ENCODE data around the gene DCUN1D4.

DCUN1D4 gene

GRCh38 chr4:51842554-51843308 is at the start of gene DCUN1D4:
DCUN1D4 (plus strand) TSS chr4:51843153; CDS start chr4:51843243, 90 bp downstream.
- DNase-seq (ENCODE audit: insufficient read length, low spot score): peak; percentile 98
- FAIRE-seq: peak; percentile 86

- DNase-seq (ENCODE audit: insufficient read length, low spot score): no peak
- no peak for FAIRE-seq
Measured at GRCh38 chr4:51820443-51821234, 22.3 kb upstream of the DCUN1D4 start.

- no peak for DNase-seq (ENCODE audit: insufficient read length, low spot score)
- FAIRE-seq: no peak
Measured at GRCh38 chr4:51825341-51825740, 17.6 kb upstream of the DCUN1D4 start.

GRCh38 chr4:51830156-51830720 is 12.7 kb upstream of the DCUN1D4 start:
- FAIRE-seq (no peak), DNase-seq (ENCODE audit: insufficient read length, low spot score) (no peak)

GRCh38 chr4:51831133-51831532 is 11.8 kb upstream of the DCUN1D4 start:
- DNase-seq (ENCODE audit: insufficient read length, low spot score) (no peak), FAIRE-seq (no peak)

DNA sequence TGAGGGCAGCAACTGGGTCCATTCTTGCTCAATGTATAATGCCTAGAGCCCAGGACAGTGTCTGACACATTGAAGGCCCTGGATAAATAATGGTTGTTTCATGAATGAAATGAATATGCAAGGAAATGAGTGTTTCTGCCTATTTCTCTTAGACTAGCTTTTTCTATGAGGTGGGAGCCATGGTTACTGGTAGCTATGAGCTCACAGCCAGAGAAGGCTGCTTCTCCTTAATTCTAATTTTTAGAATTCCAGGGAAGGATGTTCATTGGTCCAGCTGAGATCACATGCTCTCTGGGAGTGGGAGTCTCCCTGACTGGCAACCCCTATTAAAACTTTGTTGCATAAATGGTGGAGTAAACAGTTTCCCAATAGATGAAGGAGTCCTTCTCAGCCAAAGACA is 9.7 kb upstream of the DCUN1D4 start:
- FAIRE-seq: no peak
- no peak for DNase-seq (ENCODE audit: insufficient read length, low spot score)

GRCh38 chr4:51835079-51835478 is 7.9 kb upstream of the DCUN1D4 start:
- FAIRE-seq (no peak), DNase-seq (ENCODE audit: insufficient read length, low spot score) (no peak)

DNA sequence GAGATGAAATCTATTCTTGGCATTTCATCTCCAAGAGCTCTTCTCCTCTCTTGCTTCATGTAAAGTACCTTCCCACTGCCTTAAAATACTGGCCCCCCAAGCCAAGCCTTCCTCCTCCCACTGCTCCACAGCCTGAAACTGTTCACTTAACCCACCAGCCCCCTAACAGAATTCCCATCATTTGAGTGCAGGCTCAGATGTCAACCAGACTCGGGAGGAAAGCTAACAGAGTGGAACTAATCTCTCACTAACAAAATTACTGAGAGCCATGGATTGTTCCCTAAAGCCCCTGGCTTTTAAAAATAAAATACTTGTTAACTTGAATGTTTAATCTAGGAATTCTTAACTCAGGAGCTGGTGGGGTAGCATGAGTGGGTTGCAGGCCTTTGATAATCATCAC is 7.1 kb upstream of the DCUN1D4 start:
- FAIRE-seq (no peak), DNase-seq (ENCODE audit: insufficient read length, low spot score) (no peak)

GRCh38 chr4:51836549-51836948 is 6.4 kb upstream of the DCUN1D4 start:
- FAIRE-seq (no peak), DNase-seq (ENCODE audit: insufficient read length, low spot score) (no peak)

GRCh38 chr4:51840781-51841180 is 2.2 kb upstream of the DCUN1D4 start:
- no peak for FAIRE-seq

DNA sequence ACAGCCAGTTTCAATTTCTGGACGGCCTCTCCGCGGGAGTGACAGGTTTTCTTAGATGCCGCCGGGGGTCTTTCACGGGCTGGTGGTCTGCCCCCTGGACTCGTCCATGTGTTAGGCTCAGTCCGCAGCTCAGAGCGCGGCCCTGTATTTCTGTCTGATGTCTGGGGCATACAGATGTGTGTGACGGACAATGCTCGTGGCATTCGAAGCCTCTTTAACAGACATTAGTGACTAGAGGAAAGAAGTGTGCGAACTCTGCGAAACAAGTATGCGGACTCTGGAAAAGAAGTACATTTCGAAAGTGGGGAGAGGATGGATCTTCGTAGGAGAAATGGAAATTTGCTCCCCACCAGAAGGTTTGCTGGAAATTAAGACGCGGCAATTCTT is 793 bp upstream of the DCUN1D4 start:
- no peak for DNase-seq (ENCODE audit: insufficient read length, low spot score)
- FAIRE-seq: no peak

More at GRCh38 chr4:51840781-51841180, 2.2 kb upstream of the DCUN1D4 start:
- DNase-seq (ENCODE audit: insufficient read length, low spot score): no peak

- FAIRE-seq: no peak
- peak; percentile 15 for DNase-seq (ENCODE audit: insufficient read length, low spot score)
Measured at GRCh38 chr4:51843309-51844152, 578 bp downstream of the DCUN1D4 start.

- DNase-seq (ENCODE audit: insufficient read length, low spot score) (peak; percentile 67), FAIRE-seq (peak; percentile 68)
Measured at GRCh38 chr4:51844153-51845054, 1.5 kb downstream of the DCUN1D4 start.

DNA sequence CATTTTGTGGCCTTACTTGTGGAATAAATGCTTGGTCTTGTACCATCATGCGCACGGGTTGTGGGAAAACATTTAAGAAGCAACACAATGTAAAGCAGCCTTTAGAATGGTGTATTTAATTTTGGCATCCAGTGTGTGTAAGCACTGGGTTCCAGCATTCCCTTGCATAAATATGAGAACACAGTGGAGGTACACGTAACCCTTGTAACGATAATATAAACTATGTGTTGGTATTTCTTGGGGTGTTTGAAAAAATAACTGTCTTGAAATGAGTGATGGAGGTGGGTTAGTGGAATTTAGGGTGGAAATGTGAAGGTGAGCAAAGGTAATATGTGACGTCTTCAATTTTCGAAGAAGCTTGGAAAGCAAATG is 2.1 kb downstream of the DCUN1D4 start:
- no peak for FAIRE-seq

GRCh38 chr4:51845711-51846110 is 2.8 kb downstream of the DCUN1D4 start:
- DNase-seq (ENCODE audit: insufficient read length, low spot score): no peak
- no peak for FAIRE-seq

More for the DNA sequence above, 2.1 kb downstream of the DCUN1D4 start:
- DNase-seq (ENCODE audit: insufficient read length, low spot score): no peak

DNA sequence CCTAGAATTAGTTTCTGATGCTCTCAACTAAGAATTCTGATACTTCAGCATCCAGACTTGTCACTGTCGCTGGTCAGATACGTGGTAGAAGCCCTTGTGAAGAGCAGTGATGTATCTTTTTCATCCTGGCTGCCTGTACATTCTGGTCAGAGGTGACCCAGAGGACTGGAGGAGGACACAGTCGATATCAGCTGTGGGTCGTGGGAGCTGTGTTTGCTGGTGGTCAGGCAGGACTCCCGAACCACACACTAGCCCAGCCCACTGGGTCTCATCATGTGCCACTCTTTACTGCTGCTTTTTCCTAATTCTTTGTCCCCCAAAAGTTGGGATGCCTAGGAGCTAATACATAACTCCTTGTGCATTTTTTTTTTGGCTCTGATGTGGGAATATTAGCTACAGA is 6.5 kb downstream of the DCUN1D4 start:
- DNase-seq (ENCODE audit: insufficient read length, low spot score): no peak
- FAIRE-seq: no peak

GRCh38 chr4:51850294-51850693 is 7.3 kb downstream of the DCUN1D4 start:
- FAIRE-seq: no peak
- no peak for DNase-seq (ENCODE audit: insufficient read length, low spot score)

DNA sequence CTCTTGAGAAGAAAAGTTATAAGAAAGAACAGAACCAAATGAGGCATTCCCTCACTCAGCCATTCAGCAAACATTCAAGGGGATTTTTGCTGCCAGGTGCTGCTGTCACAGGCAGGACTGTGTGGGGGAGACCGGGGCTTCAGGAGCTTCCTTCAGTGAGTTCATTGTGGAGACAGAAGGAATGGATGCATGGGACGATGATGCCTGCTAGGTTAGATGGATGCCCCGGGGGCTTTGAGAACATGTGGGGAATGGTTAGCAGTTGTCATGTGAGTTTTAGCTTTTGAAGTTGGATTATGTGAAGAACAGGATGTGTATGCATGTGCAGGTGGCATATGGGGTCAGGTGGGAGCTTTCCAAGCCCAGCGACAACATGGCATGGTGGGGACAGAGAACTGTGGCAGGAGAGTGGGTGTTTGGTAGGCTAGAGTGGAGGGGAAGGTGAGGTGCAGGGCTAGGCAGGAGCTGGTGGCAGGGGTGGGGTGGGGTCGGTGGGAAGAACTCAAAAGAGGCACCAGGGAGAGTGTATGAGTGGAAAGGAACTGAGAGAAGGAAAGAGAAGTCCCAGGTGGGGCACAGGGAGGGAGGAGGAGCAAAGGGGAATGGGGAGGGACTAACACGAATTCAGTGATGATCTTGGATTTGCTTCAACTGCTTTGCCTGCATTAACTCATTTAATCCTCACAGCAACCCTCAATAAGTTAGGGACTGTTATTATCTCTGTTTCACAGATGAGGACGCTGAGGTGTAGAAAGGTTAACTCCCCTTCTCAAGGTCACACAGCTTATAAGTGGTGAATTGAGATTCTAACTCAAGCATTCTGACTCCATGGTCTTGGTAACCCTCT is 8.4 kb downstream of the DCUN1D4 start:
- FAIRE-seq (no peak), DNase-seq (ENCODE audit: insufficient read length, low spot score) (no peak)

DNA sequence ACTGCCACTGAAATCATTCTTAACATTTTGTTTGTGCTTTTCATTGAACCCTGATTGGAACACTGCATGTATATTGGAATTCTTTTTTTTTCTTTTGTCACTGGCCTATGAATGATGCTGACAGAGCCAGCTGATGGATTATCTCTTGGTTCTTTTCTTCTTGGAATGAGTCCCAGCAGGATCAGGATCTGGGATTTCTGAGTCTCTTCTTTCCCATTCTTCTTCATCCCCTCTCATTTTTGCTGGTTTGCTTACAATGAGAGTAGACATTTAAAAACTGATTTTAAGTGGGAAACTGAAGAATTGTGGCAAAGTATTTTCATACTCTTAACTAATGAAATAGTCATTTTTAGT is 9.0 kb downstream of the DCUN1D4 start:
- DNase-seq (ENCODE audit: insufficient read length, low spot score): no peak
- no peak for FAIRE-seq
